HepG2 (cell line): ENCODE measurements around the gene GLB1L. TPM values are rescaled to one million over a fixed set of nuclear protein-coding genes. Genes with fewer than 3 reads are reported as not detected.

Experiments
- GTF2F1 ChIP-seq: fragments of 150-350 bp; IDR thresholded peaks from 2 replicates; pipeline ENCODE4 v1.6.1; 2014; ENCODE audit warnings: low read length
- HDAC2 ChIP-seq: sonication (generic); formaldehyde crosslinking; IDR thresholded peaks from 2 replicates; pipeline ENCODE4 v1.4.0; 2020; ENCODE audit warnings: missing genetic modification reagents
- PATZ1 ChIP-seq: sonication (generic); formaldehyde crosslinking; IDR thresholded peaks from 2 replicates; pipeline ENCODE4 v1.4.0; 2020; ENCODE audit warnings: missing genetic modification reagents
- SNAI1 ChIP-seq: sonication (generic); formaldehyde crosslinking; IDR thresholded peaks from 2 replicates; pipeline ENCODE4 v1.5.0; 2020; ENCODE audit warnings: mild to moderate bottlenecking, missing genetic modification reagents, borderline replicate concordance
- ZMYM4 ChIP-seq: sonication (generic); formaldehyde crosslinking; IDR thresholded peaks from 2 replicates; pipeline ENCODE4 v1.8.1; 2023; ENCODE audit warnings: mild to moderate bottlenecking, missing genetic modification reagents
- ZNF891 ChIP-seq: sonication (generic); formaldehyde crosslinking; IDR thresholded peaks from 2 replicates; pipeline ENCODE4 v1.5.0; 2020; ENCODE audit warnings: mild to moderate bottlenecking, missing genetic modification reagents
- polyA plus RNA-seq, 8 experiments: library from polyadenylated mRNA; depleted of rRNA in 3 of 8; stranded (reverse) in 7 of 8; unstranded in 1 of 8; fragments of >200 nt; fragmentation: Illumina TruSeq in 4 of 8; extraction: Trizol in 4 of 8; gene quantifications; 2 replicates each; pipeline versions ENCODE4 v1.2.1 to v1.2.3, GENCODE V29; 2011 to 2016; ENCODE audit warnings: low read depth in 4 of 8, missing spikeins in 1 of 8, mixed read lengths in 1 of 8; ENCODE audit not compliant: insufficient read depth in 1 of 8
- total RNA-seq, 5 experiments: library from RNA; depleted of rRNA; stranded (reverse); fragments of >200 nt; fragmentation: Illumina TruSeq; extraction: Trizol; gene quantifications; 2 replicates each; pipeline ENCODE4 v1.2.3, GENCODE V29; 2016; ENCODE audit warnings: low read depth in 1 of 5
- TF ChIP-seq, protein P1 (sequence below): sonication (generic); formaldehyde crosslinking; IDR thresholded peaks from 2 replicates; pipeline ENCODE4 v1.4.0; 2020; ENCODE audit warnings: mild to moderate bottlenecking, missing genetic modification reagents
- TF ChIP-seq, protein P2 (sequence below): sonication (generic); formaldehyde crosslinking; IDR thresholded peaks from 2 replicates; pipeline ENCODE4 v1.5.0; 2020; ENCODE audit warnings: missing genetic modification reagents
- TF ChIP-seq, protein P3 (sequence below): sonication (generic); formaldehyde crosslinking; conservative IDR thresholded peaks from 2 replicates; pipeline ENCODE4 v1.4.0; 2020; ENCODE audit warnings: missing genetic modification reagents
- TF ChIP-seq, protein P4 (sequence below), 2 experiments: fragments of 450-650 bp in 1 of 2; sonication (generic) in 1 of 2; formaldehyde crosslinking in 1 of 2; IDR thresholded peaks; 2 replicates each; pipeline versions ENCODE4 v1.6.1 to v1.8.0; 2016 to 2022; ENCODE audit warnings: antibody characterized with exemption in 1 of 2, mild to moderate bottlenecking in 1 of 2, missing genetic modification reagents in 1 of 2

GLB1L gene
- total and polyA plus RNA-seq, 2 of the 13 experiments (the other 11 are each of a cell fraction or from before 2014, with no cell fraction given), result 6.8 to 7.3 TPM

DNA sequence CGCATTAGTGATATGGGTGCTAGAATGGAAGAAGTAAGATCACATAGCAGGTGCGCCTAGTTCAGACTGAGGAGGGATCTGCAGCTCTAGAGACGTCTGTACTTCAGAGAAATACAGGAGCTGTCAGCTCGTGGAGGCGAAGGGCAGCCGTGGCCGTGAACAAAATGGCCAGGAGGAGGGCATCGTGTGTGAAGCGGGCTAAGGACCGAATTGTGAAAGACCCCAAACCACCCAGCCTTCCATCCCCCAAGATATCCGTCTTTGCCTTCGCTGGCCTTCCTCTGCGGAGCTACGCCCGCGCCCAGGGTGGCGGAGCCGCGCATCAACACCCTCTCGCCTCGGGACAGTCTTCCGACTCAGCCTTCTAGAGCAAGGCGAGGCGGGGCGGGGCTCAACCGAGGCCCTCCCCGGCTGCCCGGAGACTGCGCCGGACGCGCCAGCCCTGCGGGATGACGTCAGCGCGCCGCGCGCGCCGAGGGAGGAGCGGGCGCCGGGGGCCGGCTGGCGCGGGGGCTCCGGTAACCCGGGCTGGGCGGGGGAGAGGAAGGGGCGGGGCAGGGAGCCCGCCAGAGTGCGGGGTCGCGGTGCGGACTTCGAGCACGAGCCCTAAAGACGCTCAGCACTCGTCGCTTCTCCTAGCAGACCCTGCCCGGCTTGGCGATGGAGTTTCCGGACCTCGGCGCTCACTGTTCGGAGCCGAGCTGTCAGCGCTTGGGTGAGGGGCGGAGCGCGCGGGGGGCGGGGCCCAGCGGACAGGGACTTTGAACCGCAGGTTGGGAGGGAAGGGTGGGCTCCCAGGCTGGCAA is 38.7 kb downstream of the GLB1L start, which contains the start of gene ZFAND2B (continued):
- TF ChIP-seq, protein P1, sequence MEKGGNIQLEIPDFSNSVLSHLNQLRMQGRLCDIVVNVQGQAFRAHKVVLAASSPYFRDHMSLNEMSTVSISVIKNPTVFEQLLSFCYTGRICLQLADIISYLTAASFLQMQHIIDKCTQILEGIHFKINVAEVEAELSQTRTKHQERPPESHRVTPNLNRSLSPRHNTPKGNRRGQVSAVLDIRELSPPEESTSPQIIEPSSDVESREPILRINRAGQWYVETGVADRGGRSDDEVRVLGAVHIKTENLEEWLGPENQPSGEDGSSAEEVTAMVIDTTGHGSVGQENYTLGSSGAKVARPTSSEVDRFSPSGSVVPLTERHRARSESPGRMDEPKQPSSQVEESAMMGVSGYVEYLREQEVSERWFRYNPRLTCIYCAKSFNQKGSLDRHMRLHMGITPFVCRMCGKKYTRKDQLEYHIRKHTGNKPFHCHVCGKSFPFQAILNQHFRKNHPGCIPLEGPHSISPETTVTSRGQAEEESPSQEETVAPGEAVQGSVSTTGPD, result no peak
- TF ChIP-seq, protein P2, sequence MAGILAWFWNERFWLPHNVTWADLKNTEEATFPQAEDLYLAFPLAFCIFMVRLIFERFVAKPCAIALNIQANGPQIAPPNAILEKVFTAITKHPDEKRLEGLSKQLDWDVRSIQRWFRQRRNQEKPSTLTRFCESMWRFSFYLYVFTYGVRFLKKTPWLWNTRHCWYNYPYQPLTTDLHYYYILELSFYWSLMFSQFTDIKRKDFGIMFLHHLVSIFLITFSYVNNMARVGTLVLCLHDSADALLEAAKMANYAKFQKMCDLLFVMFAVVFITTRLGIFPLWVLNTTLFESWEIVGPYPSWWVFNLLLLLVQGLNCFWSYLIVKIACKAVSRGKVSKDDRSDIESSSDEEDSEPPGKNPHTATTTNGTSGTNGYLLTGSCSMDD (CRISPR knock-in tag), result no peak
- TF ChIP-seq ZMYM4 (CRISPR knock-in tag) (peak; percentile 84), SNAI1 (CRISPR knock-in tag) (no peak), GTF2F1 (no peak), PATZ1 (CRISPR knock-in tag) (peak; percentile 79), HDAC2 (peak; percentile 51; the same call in 1 of the 2 replicates), ZNF891 (peak; percentile 77; the same call in 1 of the 2 replicates)
- TF ChIP-seq, protein P3, sequence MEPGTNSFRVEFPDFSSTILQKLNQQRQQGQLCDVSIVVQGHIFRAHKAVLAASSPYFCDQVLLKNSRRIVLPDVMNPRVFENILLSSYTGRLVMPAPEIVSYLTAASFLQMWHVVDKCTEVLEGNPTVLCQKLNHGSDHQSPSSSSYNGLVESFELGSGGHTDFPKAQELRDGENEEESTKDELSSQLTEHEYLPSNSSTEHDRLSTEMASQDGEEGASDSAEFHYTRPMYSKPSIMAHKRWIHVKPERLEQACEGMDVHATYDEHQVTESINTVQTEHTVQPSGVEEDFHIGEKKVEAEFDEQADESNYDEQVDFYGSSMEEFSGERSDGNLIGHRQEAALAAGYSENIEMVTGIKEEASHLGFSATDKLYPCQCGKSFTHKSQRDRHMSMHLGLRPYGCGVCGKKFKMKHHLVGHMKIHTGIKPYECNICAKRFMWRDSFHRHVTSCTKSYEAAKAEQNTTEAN, result no peak; the same call in 1 of the 2 replicates
- TF ChIP-seq, protein P4, sequence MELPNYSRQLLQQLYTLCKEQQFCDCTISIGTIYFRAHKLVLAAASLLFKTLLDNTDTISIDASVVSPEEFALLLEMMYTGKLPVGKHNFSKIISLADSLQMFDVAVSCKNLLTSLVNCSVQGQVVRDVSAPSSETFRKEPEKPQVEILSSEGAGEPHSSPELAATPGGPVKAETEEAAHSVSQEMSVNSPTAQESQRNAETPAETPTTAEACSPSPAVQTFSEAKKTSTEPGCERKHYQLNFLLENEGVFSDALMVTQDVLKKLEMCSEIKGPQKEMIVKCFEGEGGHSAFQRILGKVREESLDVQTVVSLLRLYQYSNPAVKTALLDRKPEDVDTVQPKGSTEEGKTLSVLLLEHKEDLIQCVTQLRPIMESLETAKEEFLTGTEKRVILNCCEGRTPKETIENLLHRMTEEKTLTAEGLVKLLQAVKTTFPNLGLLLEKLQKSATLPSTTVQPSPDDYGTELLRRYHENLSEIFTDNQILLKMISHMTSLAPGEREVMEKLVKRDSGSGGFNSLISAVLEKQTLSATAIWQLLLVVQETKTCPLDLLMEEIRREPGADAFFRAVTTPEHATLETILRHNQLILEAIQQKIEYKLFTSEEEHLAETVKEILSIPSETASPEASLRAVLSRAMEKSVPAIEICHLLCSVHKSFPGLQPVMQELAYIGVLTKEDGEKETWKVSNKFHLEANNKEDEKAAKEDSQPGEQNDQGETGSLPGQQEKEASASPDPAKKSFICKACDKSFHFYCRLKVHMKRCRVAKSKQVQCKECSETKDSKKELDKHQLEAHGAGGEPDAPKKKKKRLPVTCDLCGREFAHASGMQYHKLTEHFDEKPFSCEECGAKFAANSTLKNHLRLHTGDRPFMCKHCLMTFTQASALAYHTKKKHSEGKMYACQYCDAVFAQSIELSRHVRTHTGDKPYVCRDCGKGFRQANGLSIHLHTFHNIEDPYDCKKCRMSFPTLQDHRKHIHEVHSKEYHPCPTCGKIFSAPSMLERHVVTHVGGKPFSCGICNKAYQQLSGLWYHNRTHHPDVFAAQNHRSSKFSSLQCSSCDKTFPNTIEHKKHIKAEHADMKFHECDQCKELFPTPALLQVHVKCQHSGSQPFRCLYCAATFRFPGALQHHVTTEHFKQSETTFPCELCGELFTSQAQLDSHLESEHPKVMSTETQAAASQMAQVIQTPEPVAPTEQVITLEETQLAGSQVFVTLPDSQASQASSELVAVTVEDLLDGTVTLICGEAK (IDR thresholded peaks at IDR 0.05), result no peak
- TF ChIP-seq, protein P4 (CRISPR knock-in tag; IDR thresholded peaks at IDR 0.05), result peak; percentile 45; the same call in 1 of the 2 replicates
